Measurements from ENCODE around the gene GSTM1.

Gene GSTM1

GRCh38 chr1:109713636-109714035 lies 26.0 kb downstream of the GSTM1 start:
- no peaks in the 10 kb centered on the region for H3K9me2 ChIP-seq (replicated peaks; ENCODE audit: insufficient read depth, low read length)
- no peaks in the 10 kb centered on the region for H3K9me3 ChIP-seq (ENCODE audit: insufficient read depth, low read length)
- no peaks in the 10 kb centered on the region for H3F3A ChIP-seq (ENCODE audit: insufficient read depth)
- no peak overlapping the region for H3K9ac ChIP-seq (ENCODE audit: low read length)
- no peaks in the 10 kb centered on the region for H4K20me1 ChIP-seq (ENCODE audit: low read depth, low read length)
- no peak overlapping the region for H3K27ac ChIP-seq (ENCODE audit: low read depth, low read length)
- no peaks in the 10 kb centered on the region for H3K36me3 ChIP-seq (ENCODE audit: low read length)
- no peak overlapping the region for H3K4me2 ChIP-seq (ENCODE audit: low read depth, low read length, poor library complexity, severe bottlenecking)
- H3K79me2 ChIP-seq (ENCODE audit: insufficient read depth, low read length) = no peaks in the 10 kb centered on the region
- H2AFZ ChIP-seq (ENCODE audit: low read depth, low read length, severe bottlenecking) = no peak overlapping the region
- no peak overlapping the region for H3K4me3 ChIP-seq (ENCODE audit: insufficient read depth, low read length, poor library complexity, severe bottlenecking)
- TF ChIP-seq CTCF (IDR thresholded peaks at IDR 0.05; ENCODE audit: insufficient read depth, low read length, poor library complexity, severe bottlenecking) = no peak
- no peak for TF ChIP-seq EZH2phosphoT487 (conservative IDR thresholded peaks at IDR 0.05; ENCODE audit: low read length)
- no peaks in the 10 kb centered on the region for H3K27me3 ChIP-seq (ENCODE audit: low read length)

GRCh38 chr1:109714661-109715372 lies 27.2 kb downstream of the GSTM1 start:
- Histone ChIP-seq H3F3A (ENCODE audit: insufficient read depth) (no peaks in the 10 kb centered on the region), H3K79me2 (ENCODE audit: insufficient read depth, low read length) (no peaks in the 10 kb centered on the region), H3K36me3 (ENCODE audit: low read length) (no peaks in the 10 kb centered on the region), H3K9me3 (ENCODE audit: insufficient read depth, low read length) (no peaks in the 10 kb centered on the region), H4K20me1 (ENCODE audit: low read depth, low read length) (no peaks in the 10 kb centered on the region), H3K27me3 (ENCODE audit: low read length) (no peaks in the 10 kb centered on the region), H3K9me2 (replicated peaks; ENCODE audit: insufficient read depth, low read length) (no peaks in the 10 kb centered on the region), H3K4me3 (ENCODE audit: insufficient read depth, low read length, poor library complexity, severe bottlenecking) (no peak overlapping the region), H3K4me2 (ENCODE audit: low read depth, low read length, poor library complexity, severe bottlenecking) (no peak overlapping the region), H3K9ac (ENCODE audit: low read length) (no peak overlapping the region), H2AFZ (ENCODE audit: low read depth, low read length, severe bottlenecking) (no peak overlapping the region), H3K27ac (ENCODE audit: low read depth, low read length) (no peak overlapping the region)
- no peak for TF ChIP-seq EZH2phosphoT487 (conservative IDR thresholded peaks at IDR 0.05; ENCODE audit: low read length)
- no peak for TF ChIP-seq CTCF (IDR thresholded peaks at IDR 0.05; ENCODE audit: insufficient read depth, low read length, poor library complexity, severe bottlenecking)

- Histone ChIP-seq H3K79me2 (ENCODE audit: insufficient read depth, low read length) (no peaks in the 10 kb centered on the region), H3K9ac (ENCODE audit: low read length) (no peak overlapping the region), H3K27ac (ENCODE audit: low read depth, low read length) (no peak overlapping the region), H3F3A (ENCODE audit: insufficient read depth) (no peaks in the 10 kb centered on the region), H3K4me2 (ENCODE audit: low read depth, low read length, poor library complexity, severe bottlenecking) (no peak overlapping the region), H3K36me3 (ENCODE audit: low read length) (no peaks in the 10 kb centered on the region), H2AFZ (ENCODE audit: low read depth, low read length, severe bottlenecking) (no peak overlapping the region), H3K9me3 (ENCODE audit: insufficient read depth, low read length) (no peaks in the 10 kb centered on the region), H3K4me3 (ENCODE audit: insufficient read depth, low read length, poor library complexity, severe bottlenecking) (no peak overlapping the region), H4K20me1 (ENCODE audit: low read depth, low read length) (no peaks in the 10 kb centered on the region), H3K9me2 (replicated peaks; ENCODE audit: insufficient read depth, low read length) (no peaks in the 10 kb centered on the region), H3K27me3 (ENCODE audit: low read length) (no peaks in the 10 kb centered on the region)
- TF ChIP-seq EZH2phosphoT487 (conservative IDR thresholded peaks at IDR 0.05; ENCODE audit: low read length) (no peak), CTCF (IDR thresholded peaks at IDR 0.05; ENCODE audit: insufficient read depth, low read length, poor library complexity, severe bottlenecking) (no peak)
Measured at GRCh38 chr1:109716121-109716520, 28.5 kb downstream of the GSTM1 start.

All from SU-DHL-6 (cell line).